ENCODE measurements around the gene GARS1.

DNA sequence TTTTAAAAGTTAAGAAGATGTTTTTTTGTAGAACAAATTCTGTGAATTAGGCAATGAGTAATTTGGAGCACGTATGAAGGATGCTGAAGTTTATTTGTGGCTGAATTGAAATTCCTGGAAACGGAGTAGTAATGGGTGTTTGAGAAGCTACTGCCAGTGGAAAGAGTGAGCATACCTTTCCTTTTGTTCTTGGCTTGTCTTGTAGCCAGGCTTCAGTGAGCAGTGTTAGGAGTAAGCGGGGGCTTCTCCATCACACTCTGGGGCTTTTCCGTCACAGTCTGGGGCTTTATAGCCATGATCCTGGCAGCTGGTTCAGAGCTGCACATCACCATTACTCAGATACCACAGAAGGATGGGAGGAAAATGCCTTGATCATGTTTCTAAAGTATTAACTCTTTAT lies 32.3 kb downstream of the GARS1 start:
- TF ChIP-seq CTCF (conservative IDR thresholded peaks at IDR 0.05; ENCODE audit: low read depth, low read length) = no peak
- TF ChIP-seq EZH2 (IDR thresholded peaks at IDR 0.05; ENCODE audit: low read length, unreplicated experiment) = no peak
- TF ChIP-seq EZH2phosphoT487 (IDR thresholded peaks at IDR 0.05; ENCODE audit: borderline replicate concordance, low read length) = no peak
